HG03342 (cell line): ENCODE measurements around the gene E2F4.

ENCODE experiments used
- ATAC-seq: cut with Tn5 transposase; IDR thresholded peaks from one replicate; pipeline ENCODE4 v1.9.1; 2021; ENCODE audit warnings: mild to moderate bottlenecking, moderate library complexity; ENCODE audit not compliant: unreplicated experiment

The E2F4 gene

DNA sequence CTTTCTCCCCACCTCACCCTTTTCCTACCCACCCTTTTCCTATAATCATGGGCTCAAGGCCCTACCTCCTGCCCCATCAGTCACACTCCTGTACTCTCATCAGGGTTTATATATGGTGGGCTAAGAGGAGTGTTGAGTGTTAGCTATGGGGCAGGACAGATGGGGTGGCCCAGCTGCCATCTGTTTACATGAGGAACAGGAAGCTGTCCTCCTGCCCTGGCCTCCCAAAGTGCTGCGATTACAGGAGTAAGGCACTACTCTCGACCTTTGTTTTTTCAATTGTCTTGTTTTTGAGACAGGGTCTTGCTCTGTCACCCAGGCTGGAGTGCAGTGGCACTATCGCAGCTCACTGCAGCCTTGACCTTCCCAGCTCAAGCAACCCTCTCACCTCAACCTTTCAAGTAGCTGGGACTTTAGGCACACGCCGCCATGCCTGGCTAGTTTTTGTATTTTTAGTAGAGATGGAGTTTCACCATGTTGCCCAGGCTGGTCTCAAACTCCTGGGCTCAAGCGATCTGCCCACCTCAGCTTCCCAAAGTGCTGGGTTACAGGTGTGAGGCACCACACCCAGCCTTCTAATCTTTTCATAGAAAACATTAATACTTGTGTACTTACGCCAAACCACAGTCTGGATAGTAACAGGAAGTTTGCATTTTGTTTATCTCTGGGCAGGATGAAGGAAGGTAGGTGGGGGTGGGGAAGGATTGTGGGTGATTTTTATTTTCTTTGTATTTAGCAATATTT is 33.9 kb upstream of the E2F4 start:
- no peak for ATAC-seq

DNA sequence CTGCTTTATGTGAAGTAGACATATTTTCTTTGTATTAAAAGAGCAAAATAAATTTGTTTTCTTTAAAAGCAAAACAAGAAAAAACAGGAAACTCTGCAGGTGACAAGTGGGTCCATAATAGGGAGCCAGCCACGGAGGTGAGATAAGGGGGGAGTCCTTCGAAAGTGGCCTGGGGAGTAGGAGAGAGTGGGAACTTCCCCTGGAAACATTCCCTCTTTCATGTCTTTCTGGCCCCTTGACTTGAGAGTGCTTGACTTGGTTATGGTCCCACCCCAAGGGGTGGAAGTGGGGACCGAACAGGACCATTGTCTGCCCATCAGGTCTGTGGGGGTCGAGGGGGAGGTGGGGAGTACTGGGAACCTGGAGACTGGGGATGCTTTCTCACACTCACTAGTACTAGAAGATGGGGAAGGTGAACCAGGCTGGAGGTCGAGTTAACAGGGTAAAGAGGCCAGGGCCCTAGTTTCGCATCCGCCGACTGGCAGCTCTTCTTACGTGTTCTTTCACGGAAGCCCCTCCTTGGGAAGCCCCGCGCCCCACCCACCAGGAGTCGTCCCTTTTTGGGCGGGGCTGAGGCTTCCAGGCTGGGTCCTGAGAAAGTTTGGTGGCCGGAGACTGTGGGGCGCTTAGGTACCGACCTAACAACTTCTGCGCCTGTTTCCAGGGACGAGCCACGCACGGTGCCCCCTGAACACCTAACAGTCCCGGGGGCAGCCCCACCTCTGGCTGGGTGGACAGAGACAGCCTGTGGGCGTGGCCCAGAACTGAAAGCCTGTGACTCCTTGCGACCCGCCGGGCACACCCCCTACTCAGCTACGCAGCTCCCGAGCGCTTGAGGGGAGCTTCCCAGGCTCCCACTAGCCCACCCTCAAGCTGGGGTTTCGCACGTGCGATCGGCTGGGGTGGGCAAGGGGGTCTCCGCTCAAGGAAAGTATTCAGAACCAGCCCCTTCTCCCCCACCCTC is 33.0 kb upstream of the E2F4 start:
- ATAC-seq, result peak; percentile 31

DNA sequence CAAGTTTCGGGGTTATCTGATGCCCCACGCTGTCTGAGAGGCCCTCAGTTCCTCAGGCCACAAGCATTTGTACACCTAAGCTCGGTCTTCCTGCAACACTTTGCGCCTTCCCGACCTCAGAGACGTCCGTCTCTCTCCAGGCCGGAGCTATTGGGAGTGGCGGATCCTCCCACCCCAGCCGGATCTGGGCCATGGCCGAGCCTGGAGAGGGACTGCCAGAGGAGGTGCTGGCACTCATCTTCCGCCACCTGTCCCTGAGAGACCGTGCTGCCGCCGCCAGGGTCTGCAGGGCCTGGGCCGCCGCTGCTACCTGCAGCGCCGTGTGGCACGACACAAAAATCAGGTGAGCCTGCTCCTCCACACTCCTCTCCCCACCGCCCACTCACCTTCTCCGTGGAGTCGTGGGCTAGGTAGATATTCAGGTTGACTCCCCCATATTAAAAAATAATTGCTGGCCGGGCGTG is 30.3 kb upstream of the E2F4 start:
- no peak for ATAC-seq

DNA sequence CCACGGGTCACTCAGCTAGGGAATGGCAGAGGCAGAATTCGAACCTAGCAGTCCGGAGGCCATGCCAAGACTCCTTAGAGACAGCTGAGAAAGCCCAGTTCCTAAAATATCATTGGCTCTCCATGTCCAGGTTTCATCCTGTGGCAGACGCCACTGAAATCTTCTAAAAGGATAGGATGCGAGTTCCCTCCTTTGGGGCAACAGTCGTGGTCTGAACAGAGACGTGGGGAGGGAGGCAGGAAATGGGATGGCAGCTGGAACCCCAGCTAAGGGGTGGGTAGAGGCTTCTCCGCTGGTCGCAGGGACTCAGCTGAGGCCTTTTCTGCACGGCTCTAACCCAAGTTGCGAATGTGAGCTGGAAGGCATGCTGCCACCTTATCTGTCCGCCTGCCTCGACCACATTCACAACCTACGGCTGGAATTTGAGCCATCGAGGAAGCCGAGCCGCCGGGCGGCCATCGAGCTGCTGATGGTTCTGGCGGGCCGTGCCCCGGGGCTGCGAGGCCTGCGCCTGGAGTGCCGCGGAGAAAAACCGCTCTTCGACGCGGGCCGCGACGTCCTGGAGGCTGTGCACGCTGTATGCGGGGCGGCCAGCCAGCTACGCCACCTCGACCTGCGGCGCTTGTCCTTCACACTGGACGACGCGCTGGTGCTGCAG is 29.3 kb upstream of the E2F4 start:
- no peak for ATAC-seq

DNA sequence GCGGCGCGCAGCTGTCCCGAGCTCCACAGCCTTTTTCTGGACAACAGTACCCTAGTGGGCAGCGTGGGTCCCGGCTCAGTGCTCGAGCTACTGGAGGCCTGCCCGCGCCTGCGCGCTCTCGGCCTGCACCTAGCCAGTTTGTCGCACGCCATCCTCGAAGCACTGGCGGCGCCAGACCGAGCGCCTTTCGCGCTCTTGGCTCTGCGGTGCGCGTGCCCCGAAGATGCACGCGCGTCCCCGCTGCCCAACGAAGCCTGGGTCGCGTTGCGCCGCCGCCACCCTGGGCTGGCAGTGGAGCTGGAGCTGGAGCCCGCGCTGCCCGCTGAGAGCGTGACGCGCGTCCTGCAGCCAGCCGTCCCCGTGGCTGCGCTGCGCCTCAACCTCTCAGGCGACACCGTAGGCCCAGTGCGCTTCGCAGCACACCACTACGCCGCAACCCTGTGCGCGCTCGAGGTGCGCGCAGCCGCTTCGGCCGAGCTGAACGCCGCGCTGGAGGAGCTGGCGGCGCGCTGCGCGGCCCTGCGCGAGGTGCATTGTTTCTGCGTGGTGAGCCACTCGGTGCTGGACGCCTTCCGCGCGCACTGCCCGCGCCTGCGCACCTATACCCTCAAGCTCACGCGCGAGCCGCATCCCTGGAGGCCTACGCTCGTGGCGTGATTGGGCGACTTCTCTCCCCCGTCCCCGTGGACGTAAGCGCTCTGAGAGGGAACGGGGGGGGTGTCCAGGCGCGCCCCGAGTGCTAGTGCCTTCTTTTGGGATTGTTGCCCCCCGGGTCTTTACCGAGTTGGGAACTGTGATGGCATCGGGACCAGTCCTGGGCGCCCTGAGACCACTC is 28.6 kb upstream of the E2F4 start:
- ATAC-seq, result no peak

DNA sequence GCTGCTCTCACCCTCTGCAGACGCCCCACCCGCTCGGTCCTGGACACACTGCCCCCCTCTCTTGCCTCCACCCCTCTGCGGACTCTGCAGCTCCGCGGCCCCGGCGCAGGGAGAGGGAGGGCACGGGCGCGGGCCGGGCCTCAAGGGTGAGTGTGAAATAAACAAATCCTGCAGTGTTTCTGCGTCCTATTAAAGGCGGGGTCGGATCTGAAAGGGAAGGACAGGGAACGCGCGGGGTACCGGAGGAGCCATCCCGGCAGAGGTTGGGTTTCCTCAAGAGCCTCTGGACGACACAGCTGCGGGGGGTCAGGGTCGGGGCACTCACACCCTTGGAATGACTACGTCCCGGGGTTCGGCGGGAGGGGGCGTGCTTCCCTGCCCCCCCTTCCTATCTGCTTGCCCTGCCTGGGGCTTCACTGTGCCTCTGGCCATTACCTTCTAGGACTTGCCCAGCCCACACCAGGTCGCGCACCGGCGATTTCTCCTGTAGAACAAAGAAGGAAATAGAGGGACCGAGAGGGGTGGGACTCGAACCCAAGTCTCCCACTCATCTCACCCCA is 27.9 kb upstream of the E2F4 start:
- no peak for ATAC-seq

DNA sequence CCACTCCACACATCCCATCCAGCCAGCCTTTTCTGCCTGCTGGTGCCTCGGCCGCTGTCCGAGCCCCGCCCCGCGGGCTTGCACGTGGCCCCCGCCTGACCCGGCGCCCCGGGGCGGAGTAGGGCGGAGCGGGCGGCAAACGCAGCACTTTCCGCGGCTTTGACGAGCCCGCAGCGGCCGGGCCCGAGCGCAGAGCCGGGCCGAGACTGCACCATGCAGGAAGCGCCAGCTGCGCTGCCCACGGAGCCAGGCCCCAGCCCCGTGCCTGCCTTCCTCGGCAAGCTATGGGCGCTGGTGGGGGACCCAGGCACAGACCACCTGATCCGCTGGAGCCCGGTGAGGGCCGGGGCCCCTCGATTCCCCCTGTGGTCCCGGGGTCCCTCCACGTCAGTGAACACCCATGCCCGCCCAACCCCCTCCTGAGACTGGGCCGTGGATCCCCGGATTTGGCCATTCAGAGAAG is 27.3 kb upstream of the E2F4 start, which contains the start of gene HSF4:
HSF4 (plus strand) TSS at position 147 of the 463 bp plus-strand sequence; CDS start at position 214, 67 bp downstream.
- ATAC-seq, result no peak

DNA sequence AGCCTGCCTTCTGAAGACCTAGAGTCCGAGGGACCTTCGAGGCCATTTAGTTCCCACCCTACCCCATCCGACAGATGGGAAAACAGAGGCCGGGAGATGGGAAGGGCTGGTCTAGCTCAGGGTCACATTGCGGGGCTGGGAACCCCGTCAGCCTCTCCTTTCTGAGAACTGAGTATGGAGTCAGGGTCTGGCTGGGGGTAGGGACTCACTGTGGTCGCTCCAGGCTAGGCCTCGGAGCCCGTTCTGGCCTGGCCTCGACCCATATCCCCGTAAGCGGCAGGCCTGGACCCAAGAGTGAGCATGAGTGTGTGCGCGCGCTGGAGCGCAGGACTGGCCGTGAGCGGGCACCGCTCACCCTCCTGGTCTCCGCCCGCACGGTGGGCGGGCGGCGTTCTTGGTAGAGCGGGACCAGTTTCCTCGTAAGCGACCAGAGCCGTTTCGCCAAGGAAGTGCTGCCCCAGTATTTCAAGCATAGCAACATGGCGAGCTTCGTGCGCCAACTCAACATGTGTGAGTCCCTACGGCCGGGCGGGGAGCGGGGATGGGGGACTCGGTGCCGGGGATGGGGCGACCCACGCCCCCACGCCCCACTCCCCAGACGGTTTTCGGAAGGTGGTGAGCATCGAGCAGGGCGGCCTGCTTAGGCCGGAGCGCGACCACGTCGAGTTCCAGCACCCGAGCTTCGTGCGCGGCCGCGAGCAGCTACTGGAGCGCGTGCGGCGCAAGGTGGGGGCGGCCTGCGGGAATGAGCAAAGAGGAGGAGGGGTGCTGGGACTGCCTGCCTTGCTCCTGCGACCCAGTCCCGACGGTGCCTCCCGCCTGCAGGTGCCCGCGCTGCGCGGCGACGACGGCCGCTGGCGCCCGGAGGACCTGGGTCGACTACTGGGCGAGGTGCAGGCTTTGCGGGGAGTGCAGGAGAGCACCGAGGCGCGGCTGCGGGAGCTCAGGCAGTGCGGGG is 26.6 kb upstream of the E2F4 start:
- ATAC-seq, result no peak

DNA sequence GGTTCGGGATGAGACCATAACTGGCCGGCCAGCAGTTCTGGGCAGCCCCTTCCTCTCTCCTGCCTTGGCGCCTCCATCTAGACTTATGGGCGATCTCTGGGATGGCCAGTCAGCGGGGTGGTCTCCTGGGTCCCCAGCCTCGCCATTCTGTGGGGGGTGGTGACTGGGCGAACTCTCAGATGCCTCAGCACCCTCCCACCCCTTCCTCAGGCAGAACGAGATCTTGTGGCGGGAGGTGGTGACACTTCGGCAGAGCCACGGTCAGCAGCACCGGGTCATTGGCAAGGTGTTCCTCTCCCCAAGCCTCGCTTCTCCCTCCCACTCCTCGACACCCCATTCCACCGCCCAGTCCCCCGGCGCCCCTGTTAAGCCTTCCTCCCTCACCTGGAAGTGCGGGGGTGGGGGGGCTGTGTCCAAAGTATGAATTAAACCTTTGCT is 25.8 kb upstream of the E2F4 start:
- ATAC-seq, result no peak

DNA sequence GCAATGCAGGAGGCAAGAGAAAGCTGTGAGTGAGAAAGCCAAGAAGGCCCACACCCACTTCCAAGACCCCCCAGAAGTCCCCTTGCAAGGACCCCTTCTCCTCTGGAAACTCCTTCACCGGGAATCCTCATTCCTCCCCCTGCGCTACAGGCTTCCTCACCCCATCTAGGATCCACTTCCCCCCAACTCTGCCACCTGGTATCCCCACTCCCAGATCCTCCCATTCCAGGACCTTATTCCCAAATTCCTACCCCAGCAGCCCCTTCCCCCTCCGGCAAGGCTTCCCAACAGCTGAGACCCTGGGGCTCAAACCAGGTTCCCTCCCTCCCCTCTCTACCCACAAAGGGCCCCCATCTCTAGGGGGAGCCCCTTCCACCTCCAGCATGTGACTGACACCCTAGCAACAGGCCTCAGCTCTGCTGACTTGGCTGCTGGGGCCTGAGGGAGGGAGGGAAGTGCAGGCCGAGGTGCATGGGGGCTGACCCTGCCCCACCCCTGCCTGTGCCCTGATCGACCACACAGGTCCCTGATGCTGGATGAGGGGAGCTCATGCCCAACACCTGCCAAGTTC is 25.3 kb upstream of the E2F4 start:
- no peak for ATAC-seq

DNA sequence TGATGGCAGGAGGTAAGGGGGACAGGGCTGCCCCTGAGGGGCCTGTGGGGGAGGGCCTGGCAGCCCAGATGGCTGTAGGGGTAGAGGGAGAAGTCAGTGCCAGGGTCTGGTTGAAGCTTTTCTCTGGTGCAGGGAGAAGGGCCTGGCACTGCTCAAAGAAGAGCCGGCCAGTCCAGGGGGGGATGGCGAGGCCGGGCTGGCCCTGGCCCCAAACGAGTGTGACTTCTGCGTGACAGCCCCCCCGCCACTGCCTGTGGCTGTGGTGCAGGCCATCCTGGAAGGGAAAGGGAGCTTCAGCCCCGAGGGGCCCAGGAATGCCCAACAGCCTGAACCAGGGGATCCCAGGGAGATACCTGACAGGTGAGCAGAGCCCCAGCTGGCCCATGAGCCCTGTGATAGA is 24.4 kb upstream of the E2F4 start:
- ATAC-seq, result no peak

DNA sequence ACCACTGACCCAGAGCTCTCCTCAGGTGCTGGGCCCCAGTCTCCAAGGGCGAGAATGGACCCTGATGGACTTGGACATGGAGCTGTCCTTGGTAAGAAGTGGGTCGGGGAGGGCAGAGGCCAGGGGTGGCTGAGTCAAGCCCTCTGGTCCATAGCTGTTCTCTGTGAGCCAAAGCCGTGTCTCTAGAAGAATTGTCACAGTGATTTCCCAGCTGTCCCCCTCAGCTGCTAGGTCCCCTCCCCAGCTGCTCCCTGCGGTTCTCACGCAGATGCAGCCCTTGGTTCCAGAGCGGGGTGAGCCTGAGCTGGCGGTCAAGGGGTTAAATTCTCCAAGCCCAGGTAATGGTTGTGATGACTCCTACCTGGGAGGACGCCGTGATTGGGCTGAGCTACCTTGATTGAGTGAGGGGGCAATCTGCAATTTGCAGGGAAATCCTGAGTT is 22.9 kb upstream of the E2F4 start:
- no peak for ATAC-seq

DNA sequence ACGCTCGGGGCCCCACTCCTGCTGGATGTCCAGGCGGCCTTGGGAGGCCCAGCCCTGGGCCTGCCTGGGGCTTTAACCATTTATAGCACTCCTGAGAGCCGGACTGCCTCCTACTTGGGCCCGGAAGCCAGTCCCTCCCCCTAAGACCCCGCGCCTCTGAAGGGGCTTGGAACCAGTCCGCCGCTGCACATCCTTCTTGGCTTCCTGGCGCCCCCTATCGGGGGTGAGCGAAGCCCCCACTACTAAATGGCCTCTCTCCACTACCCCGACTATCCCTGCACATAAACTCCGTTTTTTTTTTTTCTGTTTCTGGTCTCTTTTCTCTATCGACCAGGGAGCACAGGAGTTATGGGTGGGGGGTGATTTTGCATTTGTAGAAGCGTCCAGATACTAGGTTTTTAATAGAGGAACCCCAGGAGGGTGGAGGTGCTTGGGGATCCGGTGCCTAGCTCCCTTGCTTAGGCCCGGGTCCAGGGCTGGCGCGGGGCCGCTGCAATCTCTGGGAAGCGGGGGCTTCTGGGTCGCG is 22.2 kb upstream of the E2F4 start:
- ATAC-seq, result no peak

DNA sequence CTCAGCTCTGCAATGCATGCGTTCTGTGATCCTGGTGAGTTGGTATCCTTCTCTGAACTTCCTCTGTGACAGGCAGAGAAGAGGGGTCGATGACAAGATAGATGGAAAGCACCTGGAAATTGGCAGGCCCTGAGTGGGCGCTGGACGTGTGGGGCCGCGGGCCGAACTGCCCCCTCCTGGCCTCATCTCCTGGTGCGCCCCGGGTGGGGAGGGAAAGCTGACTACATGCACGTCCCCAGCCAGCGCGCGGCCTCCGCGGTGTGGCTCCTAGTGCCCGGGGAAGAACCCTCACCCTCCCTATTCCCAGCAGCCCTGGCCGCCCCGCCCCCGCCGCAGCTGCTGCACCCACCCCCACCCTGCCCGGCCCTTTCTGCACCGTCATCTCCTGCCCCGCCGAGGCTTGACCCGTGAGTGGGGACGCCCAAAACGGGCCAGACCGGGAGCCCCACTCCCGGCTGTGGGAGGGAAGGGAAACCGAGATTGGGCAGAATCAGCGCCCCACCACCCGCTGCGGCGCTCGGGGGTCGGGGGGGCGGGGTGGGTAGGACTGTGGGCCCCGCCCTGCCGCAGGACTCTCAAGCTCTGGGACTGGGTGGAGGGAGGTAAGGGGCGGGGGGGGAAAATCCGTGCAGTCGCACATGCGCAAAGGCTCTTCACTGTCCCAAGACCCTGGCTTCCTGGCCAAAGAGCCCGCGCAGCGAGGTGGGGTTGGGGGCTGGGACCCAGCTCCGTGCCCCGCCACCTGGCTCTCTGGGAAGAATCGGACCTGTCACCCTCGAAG is 21.6 kb upstream of the E2F4 start, which contains the start of gene NOL3:
NOL3 (plus strand) TSS at position 371 of the 781 bp plus-strand sequence.
- ATAC-seq, result no peak

DNA sequence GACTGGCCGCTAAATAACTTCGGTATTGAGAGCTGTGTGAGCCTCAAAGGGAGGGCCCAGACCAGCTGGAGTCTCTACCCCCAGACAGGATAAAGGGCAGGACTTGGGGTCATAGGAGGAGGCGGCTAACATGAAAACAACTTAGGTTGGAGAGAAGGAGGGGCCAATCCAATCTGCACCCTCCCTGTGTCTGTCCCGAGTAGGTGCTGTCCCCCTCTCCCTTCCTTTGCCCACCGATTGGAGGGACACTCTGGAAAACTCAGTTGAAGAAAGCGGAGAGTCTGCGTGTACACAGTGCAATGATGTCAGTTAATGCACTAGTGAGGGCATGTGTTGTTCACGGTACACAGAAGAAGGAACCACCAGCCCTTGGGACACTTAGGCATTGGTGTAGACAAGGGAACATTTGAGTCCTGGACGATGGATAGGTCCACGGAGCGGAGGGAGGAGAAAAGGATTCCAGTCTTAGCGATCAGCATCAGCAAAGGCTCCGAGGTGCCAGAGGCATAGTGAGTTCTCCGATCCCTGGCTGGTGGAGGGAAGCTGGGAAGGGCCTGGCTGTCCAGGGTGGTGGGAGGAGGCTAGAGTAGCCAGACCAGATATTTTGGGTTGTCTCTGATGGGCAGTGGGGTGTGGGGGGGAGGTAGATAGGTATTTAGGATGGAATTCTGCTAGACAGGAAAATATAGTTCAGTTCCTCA is 20.9 kb upstream of the E2F4 start:
- ATAC-seq, result no peak

DNA sequence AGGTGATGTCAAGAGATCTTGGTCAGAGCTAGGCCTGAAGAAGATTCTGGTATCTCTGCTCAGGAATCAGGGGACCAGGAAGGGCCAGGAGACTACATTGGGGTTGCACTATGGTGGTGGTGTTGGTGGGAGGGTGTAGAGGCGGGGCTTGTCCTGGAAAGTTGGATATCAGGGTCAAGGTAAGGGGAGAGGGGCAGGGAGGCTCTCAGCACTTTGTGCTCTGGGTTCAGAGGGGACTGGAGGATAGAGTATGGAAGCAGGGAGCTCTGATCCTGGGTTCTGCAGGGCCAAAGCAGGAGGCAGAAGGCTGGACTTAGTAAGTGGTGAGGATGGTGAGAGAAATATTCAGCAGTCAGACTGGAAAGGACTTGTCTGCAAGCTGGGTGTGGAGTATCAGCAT is 18.6 kb upstream of the E2F4 start:
- ATAC-seq, result no peak
